SK-N-SH (cell line): ENCODE results near the gene IL2. TPM values are rescaled to one million over a fixed set of nuclear protein-coding genes. Genes with fewer than 3 reads are reported as not detected.

ENCODE experiments used
- CTCF ChIA-PET: fragments of 300-600, 350-600 bp; formaldehyde crosslinking; extraction: SDS; loops from one replicate; lab custom pipeline; 2021; lab: Yijun Ruan, JAX
- POLR2A ChIA-PET: fragments of 350-600 bp; sonication (Branson Sonifier 250); formaldehyde crosslinking; extraction: SDS; loops from one replicate; lab custom pipeline; 2020; ENCODE audit warnings: antibody characterized with exemption, inconsistent platforms; lab: Yijun Ruan, JAX
- DNase-seq: peaks from one replicate; pipeline ENCODE4 v3.0.0; 2012
- H2AFZ ChIP-seq: fragments of 200-600 bp; sonication (generic); 2 replicates; pipeline ENCODE4 v1.8.1; 2016; ENCODE audit warnings: antibody characterized with exemption, mild to moderate bottlenecking, low read depth
- H3F3A ChIP-seq: fragments of 200-600 bp; sonication (generic); replicated peaks from 2 replicates; pipeline ENCODE3; 2016; ENCODE audit warnings: antibody characterized with exemption, mild to moderate bottlenecking; ENCODE audit not compliant: insufficient read depth
- H3K27ac ChIP-seq, 2 experiments: fragments of 200-500 bp in 1 of 2; fragments of 200-600 bp in 1 of 2; sonication (Bioruptor generic) in 1 of 2; sonication (generic), shearing (Covaris generic) in 1 of 2; 2 replicates each; pipeline versions ENCODE4 v1.5.1 to v1.6.1; 2014 to 2016; ENCODE audit warnings: low read depth in 2 of 2, inconsistent platforms in 1 of 2, low read length in 1 of 2, mild to moderate bottlenecking in 1 of 2, mixed read lengths in 1 of 2
- H3K27me3 ChIP-seq: fragments of 200-600 bp; sonication (generic), shearing (Covaris generic); 2 replicates; pipeline ENCODE4 v1.6.1; 2016; ENCODE audit warnings: mixed run types; ENCODE audit not compliant: insufficient read depth
- H3K36me3 ChIP-seq, 2 experiments: fragments of 200-500 bp in 1 of 2; fragments of 200-600 bp in 1 of 2; sonication (Bioruptor generic) in 1 of 2; sonication (generic) in 1 of 2; replicated peaks in 1 of 2; 2 replicates each; pipeline versions ENCODE3 to v1.5.1; 2014 to 2016; ENCODE audit warnings: low read length in 1 of 2, mild to moderate bottlenecking in 1 of 2; ENCODE audit not compliant: insufficient read depth in 2 of 2, control insufficient read depth in 1 of 2
- H3K4me1 ChIP-seq, 2 experiments: fragments of 200-500 bp in 1 of 2; fragments of 200-600 bp in 1 of 2; sonication (Bioruptor generic) in 1 of 2; sonication (generic), shearing (Covaris generic) in 1 of 2; 2 replicates each; pipeline versions ENCODE4 v1.5.1 to v1.6.1; 2014 to 2016; ENCODE audit warnings: low read depth in 1 of 2, low read length in 1 of 2, mixed run types in 1 of 2; ENCODE audit not compliant: insufficient read depth in 2 of 2, control insufficient read depth in 1 of 2
- H3K4me2 ChIP-seq: fragments of 200-600 bp; sonication (generic), shearing (Covaris generic); 2 replicates; pipeline ENCODE4 v1.6.1; 2017; ENCODE audit warnings: mixed run types
- H3K4me3 ChIP-seq, 2 experiments: fragments of 200-500 bp in 1 of 2; fragments of 200-600 bp in 1 of 2; sonication (Bioruptor generic) in 1 of 2; sonication (generic), shearing (Covaris generic) in 1 of 2; 2 replicates each; pipeline versions ENCODE4 v1.5.1 to v1.8.1; 2014 to 2016; ENCODE audit warnings: low read depth in 2 of 2, inconsistent platforms in 1 of 2, low read length in 1 of 2, mild to moderate bottlenecking in 1 of 2, mixed read lengths in 1 of 2, moderate library complexity in 1 of 2
- H3K79me2 ChIP-seq: fragments of 200-600 bp; sonication (generic); 2 replicates; pipeline ENCODE4 v1.8.1; 2017; ENCODE audit warnings: mild to moderate bottlenecking; ENCODE audit not compliant: insufficient read depth
- H3K9ac ChIP-seq: fragments of 200-600 bp; sonication (generic); 2 replicates; pipeline ENCODE4 v1.6.1; 2017; ENCODE audit warnings: mixed run types
- H3K9me2 ChIP-seq: fragments of 200-600 bp; sonication (generic); 2 replicates; pipeline ENCODE4 v1.6.1; 2017; ENCODE audit warnings: mixed run types
- H3K9me3 ChIP-seq: fragments of 200-600 bp; sonication (generic); 2 replicates; pipeline ENCODE4 v1.6.1; 2017; ENCODE audit warnings: mixed run types, mild to moderate bottlenecking, moderate library complexity
- H4K20me1 ChIP-seq: fragments of 200-600 bp; sonication (generic); 2 replicates; pipeline ENCODE4 v1.6.1; 2017; ENCODE audit warnings: mild to moderate bottlenecking, mixed run types; ENCODE audit not compliant: insufficient read depth
- ELF1 ChIP-seq: IDR thresholded peaks from 2 replicates; pipeline ENCODE4 v1.4.0; 2012
- EP300 ChIP-seq, 2 experiments: IDR thresholded peaks; 2 replicates each; pipeline versions ENCODE4 v1.4.0 to v1.6.1; 2012; ENCODE audit warnings: borderline replicate concordance in 1 of 2, low read depth in 1 of 2, low read length in 1 of 2
- EZH2phosphoT487 ChIP-seq: fragments of 200-600 bp; sonication (generic); IDR thresholded peaks from 2 replicates; pipeline ENCODE4 v1.6.1; 2017; ENCODE audit warnings: low read depth, mixed run types, mild to moderate bottlenecking, antibody characterized with exemption, moderate library complexity, borderline replicate concordance
- FOSL2 ChIP-seq: IDR thresholded peaks from 2 replicates; pipeline ENCODE4 v1.4.0; 2012; ENCODE audit warnings: low read depth, mild to moderate bottlenecking, moderate library complexity, borderline replicate concordance
- GABPA ChIP-seq: IDR thresholded peaks from 2 replicates; pipeline ENCODE4 v1.4.0; 2012; ENCODE audit warnings: low read depth, mild to moderate bottlenecking
- GATA2 ChIP-seq: sonication (generic); formaldehyde crosslinking; IDR thresholded peaks from 2 replicates; pipeline ENCODE4 v1.5.0; 2020; ENCODE audit warnings: mild to moderate bottlenecking, missing genetic modification reagents
- MEF2A ChIP-seq: IDR thresholded peaks from 2 replicates; pipeline ENCODE4 v1.4.0; 2012; ENCODE audit warnings: low read depth, borderline replicate concordance
- NFIC ChIP-seq: IDR thresholded peaks from 2 replicates; pipeline ENCODE4 v1.4.0; 2012; ENCODE audit warnings: borderline replicate concordance
- POLR2AphosphoS5 ChIP-seq: IDR thresholded peaks from 2 replicates; pipeline ENCODE4 v1.6.1; 2012; ENCODE audit warnings: low read depth, low read length
- RAD21 ChIP-seq: IDR thresholded peaks from 2 replicates; pipeline ENCODE4 v1.6.1; 2012; ENCODE audit warnings: mild to moderate bottlenecking, low read length
- RXRA ChIP-seq: IDR thresholded peaks from 2 replicates; pipeline ENCODE4 v1.4.0; 2012; ENCODE audit warnings: low read depth, mild to moderate bottlenecking, borderline replicate concordance
- SMC3 ChIP-seq: IDR thresholded peaks from 2 replicates; pipeline ENCODE4 v1.6.1; 2012; ENCODE audit warnings: low read depth, low read length, improper control_type of control experiment
- TAF1 ChIP-seq: IDR thresholded peaks from 2 replicates; pipeline ENCODE4 v1.6.1; 2012; ENCODE audit warnings: low read depth, mild to moderate bottlenecking, low read length, moderate library complexity, borderline replicate concordance
- YY1 ChIP-seq: IDR thresholded peaks from 2 replicates; pipeline ENCODE4 v1.4.0; 2012; ENCODE audit warnings: low read depth, mild to moderate bottlenecking
- WGBS: methylation state at CpG from one replicate; pipeline ENCODE4 v1.1.6; 2017; ENCODE audit warnings: low lambda C conversion rate; 5-methylcytosine and 5-hydroxymethylcytosine counted together
- polyA plus RNA-seq, 3 experiments: library from polyadenylated mRNA; depleted of rRNA; stranded (reverse); fragments of >200 nt; gene quantifications; 2 replicates each; pipeline ENCODE4 v1.2.3, GENCODE V29; 2012
- TF ChIP-seq, protein P1 (sequence below): IDR thresholded peaks from 2 replicates; pipeline ENCODE4 v1.4.0; 2012; ENCODE audit warnings: low read depth, borderline replicate concordance
- TF ChIP-seq, protein P2 (sequence below): fragments of 150-350 bp; IDR thresholded peaks from 2 replicates; pipeline ENCODE4 v1.6.1; 2016; ENCODE audit warnings: mild to moderate bottlenecking, low read depth, low read length
- TF ChIP-seq, protein P3 (sequence below): IDR thresholded peaks from 2 replicates; pipeline ENCODE4 v1.4.0; 2012; ENCODE audit warnings: low read depth
- TF ChIP-seq, protein P4 (sequence below): fragments of 150-350 bp; IDR thresholded peaks from 2 replicates; pipeline ENCODE4 v1.6.1; 2017; ENCODE audit warnings: antibody characterized with exemption, low read length, low read depth, borderline replicate concordance
- TF ChIP-seq, protein P5 (sequence below): fragments of 200-600 bp; sonication (generic); IDR thresholded peaks from 2 replicates; pipeline ENCODE4 v1.6.1; 2017; ENCODE audit warnings: antibody characterized with exemption, mild to moderate bottlenecking, moderate library complexity

The IL2 gene
- not detected in 2 replicates for polyA plus RNA-seq (2012; rRNA removed)
- polyA plus RNA-seq (2012; cell fraction: cytosol; rRNA removed), result not detected in 2 replicates
- not detected in 2 replicates for polyA plus RNA-seq (2012; cell fraction: nucleus; rRNA removed)

DNA sequence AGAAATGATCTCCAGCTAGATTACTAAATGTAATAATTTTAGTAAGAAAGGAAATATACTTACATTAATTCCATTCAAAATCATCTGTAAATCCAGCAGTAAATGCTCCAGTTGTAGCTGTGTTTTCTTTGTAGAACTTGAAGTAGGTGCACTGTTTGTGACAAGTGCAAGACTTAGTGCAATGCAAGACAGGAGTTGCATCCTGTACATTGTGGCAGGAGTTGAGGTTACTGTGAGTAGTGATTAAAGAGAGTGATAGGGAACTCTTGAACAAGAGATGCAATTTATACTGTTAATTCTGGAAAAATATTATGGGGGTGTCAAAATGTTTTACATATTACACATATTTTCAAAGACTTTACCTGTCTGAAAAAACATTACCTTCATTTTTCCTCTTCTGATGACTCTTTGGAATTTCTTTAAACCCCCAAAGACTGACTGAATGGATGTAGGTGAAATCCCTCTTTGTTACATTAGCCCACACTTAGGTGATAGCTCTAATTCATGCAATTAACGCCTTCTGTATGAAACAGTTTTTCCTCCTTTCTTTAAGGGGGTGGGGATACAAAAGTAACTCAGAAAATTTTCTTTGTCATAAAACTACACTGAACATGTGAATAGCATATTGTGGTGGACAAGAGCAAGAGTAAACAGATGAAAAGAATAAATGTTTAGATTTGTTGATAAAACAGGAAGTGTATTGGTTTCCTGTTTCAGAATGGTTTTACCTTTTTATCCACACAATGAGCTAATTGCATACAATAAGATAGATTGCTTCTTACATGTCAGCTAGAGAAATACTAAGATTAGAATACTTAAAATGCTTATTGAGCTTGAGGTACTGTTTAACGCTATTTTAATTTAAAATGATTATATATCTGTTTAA is at the start of gene IL2:
TSS of gene IL2 (minus strand) at position 495 of the 886 bp plus-strand sequence. CDS start at position 210, 285 bp downstream.
- Histone ChIP-seq H3K9me3 (no peaks in the 10 kb centered on the region), H3K27me3 (0 out of 2 replicates have a peak, but pooled peaks cover 6% of the 10 kb centered on the region), H3K79me2 (no peaks in the 10 kb centered on the region), H3K36me3 (no peaks in the 10 kb centered on the region), H3K4me1 (no peaks in the 10 kb centered on the region; a peak in 1 of 4 replicates), H3K4me3 (no peak within 1 kb of the TSS), H2AFZ (no peak within 1 kb of the TSS), H3K9me2 (no peaks in the 10 kb centered on the region), H3K9ac (no peak within 1 kb of the TSS), H3F3A (no peaks in the 10 kb centered on the region), H4K20me1 (no peaks in the 10 kb centered on the region), H3K4me2 (no peak within 1 kb of the TSS), H3K27ac (no peak within 1 kb of the TSS)
- DNase-seq, result no peak
- ChIA-PET POLR2A (no interaction called here), CTCF (interaction anchor here (0.7 kb wide), 1 partner anchor 218 kb away, joined by 3 read pairs; no protein-coding TSS in a partner anchor)
- TF ChIP-seq, protein P1, sequence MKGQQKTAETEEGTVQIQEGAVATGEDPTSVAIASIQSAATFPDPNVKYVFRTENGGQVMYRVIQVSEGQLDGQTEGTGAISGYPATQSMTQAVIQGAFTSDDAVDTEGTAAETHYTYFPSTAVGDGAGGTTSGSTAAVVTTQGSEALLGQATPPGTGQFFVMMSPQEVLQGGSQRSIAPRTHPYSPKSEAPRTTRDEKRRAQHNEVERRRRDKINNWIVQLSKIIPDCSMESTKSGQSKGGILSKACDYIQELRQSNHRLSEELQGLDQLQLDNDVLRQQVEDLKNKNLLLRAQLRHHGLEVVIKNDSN, result no peak
- TF ChIP-seq, protein P2, sequence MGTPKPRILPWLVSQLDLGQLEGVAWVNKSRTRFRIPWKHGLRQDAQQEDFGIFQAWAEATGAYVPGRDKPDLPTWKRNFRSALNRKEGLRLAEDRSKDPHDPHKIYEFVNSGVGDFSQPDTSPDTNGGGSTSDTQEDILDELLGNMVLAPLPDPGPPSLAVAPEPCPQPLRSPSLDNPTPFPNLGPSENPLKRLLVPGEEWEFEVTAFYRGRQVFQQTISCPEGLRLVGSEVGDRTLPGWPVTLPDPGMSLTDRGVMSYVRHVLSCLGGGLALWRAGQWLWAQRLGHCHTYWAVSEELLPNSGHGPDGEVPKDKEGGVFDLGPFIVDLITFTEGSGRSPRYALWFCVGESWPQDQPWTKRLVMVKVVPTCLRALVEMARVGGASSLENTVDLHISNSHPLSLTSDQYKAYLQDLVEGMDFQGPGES, result no peak
- TF ChIP-seq, protein P3, sequence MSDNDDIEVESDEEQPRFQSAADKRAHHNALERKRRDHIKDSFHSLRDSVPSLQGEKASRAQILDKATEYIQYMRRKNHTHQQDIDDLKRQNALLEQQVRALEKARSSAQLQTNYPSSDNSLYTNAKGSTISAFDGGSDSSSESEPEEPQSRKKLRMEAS, result no peak
- TF ChIP-seq EZH2phosphoT487, result no peak
- TF ChIP-seq ELF1, result no peak
- no peak for TF ChIP-seq MEF2A
- TF ChIP-seq, protein P4, sequence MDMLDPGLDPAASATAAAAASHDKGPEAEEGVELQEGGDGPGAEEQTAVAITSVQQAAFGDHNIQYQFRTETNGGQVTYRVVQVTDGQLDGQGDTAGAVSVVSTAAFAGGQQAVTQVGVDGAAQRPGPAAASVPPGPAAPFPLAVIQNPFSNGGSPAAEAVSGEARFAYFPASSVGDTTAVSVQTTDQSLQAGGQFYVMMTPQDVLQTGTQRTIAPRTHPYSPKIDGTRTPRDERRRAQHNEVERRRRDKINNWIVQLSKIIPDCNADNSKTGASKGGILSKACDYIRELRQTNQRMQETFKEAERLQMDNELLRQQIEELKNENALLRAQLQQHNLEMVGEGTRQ, result no peak
- TF ChIP-seq RAD21, result no peak
- TF ChIP-seq SMC3, result no peak
- no peak for TF ChIP-seq TAF1
- TF ChIP-seq GABPA, result no peak
- TF ChIP-seq EP300 (IDR thresholded peaks at IDR 0.05; ENCODE audit: borderline replicate concordance in 1 of 2, low read depth in 1 of 2, low read length in 1 of 2), result no peak
- no peak for TF ChIP-seq GATA2
- TF ChIP-seq YY1, result no peak
- TF ChIP-seq, protein P5, sequence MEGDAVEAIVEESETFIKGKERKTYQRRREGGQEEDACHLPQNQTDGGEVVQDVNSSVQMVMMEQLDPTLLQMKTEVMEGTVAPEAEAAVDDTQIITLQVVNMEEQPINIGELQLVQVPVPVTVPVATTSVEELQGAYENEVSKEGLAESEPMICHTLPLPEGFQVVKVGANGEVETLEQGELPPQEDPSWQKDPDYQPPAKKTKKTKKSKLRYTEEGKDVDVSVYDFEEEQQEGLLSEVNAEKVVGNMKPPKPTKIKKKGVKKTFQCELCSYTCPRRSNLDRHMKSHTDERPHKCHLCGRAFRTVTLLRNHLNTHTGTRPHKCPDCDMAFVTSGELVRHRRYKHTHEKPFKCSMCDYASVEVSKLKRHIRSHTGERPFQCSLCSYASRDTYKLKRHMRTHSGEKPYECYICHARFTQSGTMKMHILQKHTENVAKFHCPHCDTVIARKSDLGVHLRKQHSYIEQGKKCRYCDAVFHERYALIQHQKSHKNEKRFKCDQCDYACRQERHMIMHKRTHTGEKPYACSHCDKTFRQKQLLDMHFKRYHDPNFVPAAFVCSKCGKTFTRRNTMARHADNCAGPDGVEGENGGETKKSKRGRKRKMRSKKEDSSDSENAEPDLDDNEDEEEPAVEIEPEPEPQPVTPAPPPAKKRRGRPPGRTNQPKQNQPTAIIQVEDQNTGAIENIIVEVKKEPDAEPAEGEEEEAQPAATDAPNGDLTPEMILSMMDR, result no peak
- no peak for TF ChIP-seq NFIC
- TF ChIP-seq POLR2AphosphoS5, result no peak
- no peak for TF ChIP-seq RXRA
- TF ChIP-seq FOSL2, result no peak
- 22% methylated on average over 2 of the region's 2 CpGs for WGBS
